ENCODE measurements around the gene UBL4A. TPM values are rescaled to one million over a fixed set of nuclear protein-coding genes. Genes with fewer than 3 reads are reported as not detected.

Gene UBL4A
- total RNA-seq, 1 experiment from 2014 or later, result 30.4 TPM

- TF ChIP-seq CTCF (conservative IDR thresholded peaks at IDR 0.05; ENCODE audit: low read depth, low read length) (no peak), EZH2 (IDR thresholded peaks at IDR 0.05; ENCODE audit: borderline replicate concordance, low read depth, low read length, poor library complexity, severe bottlenecking) (no peak)
- ChIA-PET POLR2A (ENCODE audit: low non-redundant PET) (no interaction called here), CTCF (interaction anchor here (1.3 kb wide), 1 partner anchor 11 kb away, joined by 3 read pairs; no protein-coding TSS in a partner anchor)
- H3K4me1 ChIP-seq (ENCODE audit: insufficient read depth, low read length, poor library complexity, severe bottlenecking), result no peaks in the 10 kb centered on the region
- peak; percentile 86 for DNase-seq (ENCODE audit: low spot score)
- BruUV-seq (replicated peaks), result no TSS peak
- no peaks in the 10 kb centered on the region for H3K27me3 ChIP-seq (replicated peaks; ENCODE audit: insufficient read depth, low read depth, low read length, poor library complexity)
- H3K9me3 ChIP-seq (ENCODE audit: low read depth, low read length, poor library complexity, severe bottlenecking), result no peaks in the 10 kb centered on the region
- no peaks in the 10 kb centered on the region for H3K36me3 ChIP-seq (ENCODE audit: insufficient read depth, low read length, poor library complexity, severe bottlenecking)
- intact Hi-C loops (cut with micrococcal nuclease; ENCODE audit: unreplicated experiment), result no loop called here
- peak within 1 kb of the TSS; percentile 71 for H3K4me3 ChIP-seq (ENCODE audit: low read depth, low read length, poor library complexity, severe bottlenecking)
- peak within 1 kb of the TSS; percentile 84 for H3K27ac ChIP-seq (ENCODE audit: low read depth, low read length, poor library complexity, severe bottlenecking)
These were observed 29.7 kb upstream of the UBL4A start, which contains the start of gene FAM3A for GRCh38 chrX:154515966-154516655. Gene FAM3A (minus strand): TSS chrX:154516232. CDS start chrX:154515772, 460 bp downstream.

DNA sequence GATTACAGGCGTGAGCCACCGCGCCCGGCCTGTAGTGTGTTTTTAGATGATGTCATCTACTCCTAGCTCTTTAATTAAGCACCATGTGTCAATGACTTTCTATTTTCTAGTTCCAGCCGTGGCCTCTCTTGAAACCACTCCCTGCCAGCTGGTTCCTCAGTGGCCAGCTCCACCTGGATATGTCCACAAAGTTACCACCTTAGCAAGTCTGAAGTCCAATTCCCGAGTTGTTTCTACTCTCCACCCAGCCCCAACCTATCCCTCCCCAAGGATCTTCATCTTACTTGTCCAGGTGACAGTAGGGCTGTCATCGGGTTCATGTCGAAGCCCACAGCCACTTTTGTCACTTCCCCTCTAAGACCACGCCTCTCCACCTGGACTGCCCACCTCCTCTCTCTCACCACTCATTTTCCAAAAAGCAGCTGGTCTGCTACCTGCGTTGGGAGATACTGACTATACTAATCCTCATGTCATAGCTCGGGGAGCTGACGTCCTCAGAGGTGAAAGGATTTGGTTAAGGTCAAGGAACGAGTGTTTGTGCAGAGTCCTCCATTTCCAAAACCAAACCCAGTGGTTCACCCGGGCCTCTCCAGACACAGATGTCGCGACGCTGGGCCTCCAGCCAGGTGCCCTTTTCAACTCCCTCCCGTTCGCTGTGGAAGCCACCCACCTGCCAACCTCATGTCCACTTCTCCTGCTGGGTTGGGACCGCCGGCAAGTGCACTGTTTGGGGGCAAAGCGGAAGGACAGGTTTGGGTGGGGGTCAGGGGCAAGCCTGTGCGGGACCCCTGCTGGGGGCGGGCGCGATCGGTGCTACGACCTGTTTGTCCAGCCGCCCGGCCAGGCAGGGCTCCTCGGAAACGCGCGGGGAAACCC lies 28.9 kb upstream of the UBL4A start:
- no peak for TF ChIP-seq EZH2 (IDR thresholded peaks at IDR 0.05; ENCODE audit: borderline replicate concordance, low read depth, low read length, poor library complexity, severe bottlenecking)
- TF ChIP-seq CTCF (conservative IDR thresholded peaks at IDR 0.05; ENCODE audit: low read depth, low read length), result no peak
- H3K4me3 ChIP-seq (ENCODE audit: low read depth, low read length, poor library complexity, severe bottlenecking), result peak overlapping the region; percentile 71
- CTCF ChIA-PET, result interaction anchor here (1.3 kb wide), 1 partner anchor 12 kb away, joined by 3 read pairs; no protein-coding TSS in a partner anchor
- no peak for DNase-seq (ENCODE audit: low spot score)
- POLR2A ChIA-PET (ENCODE audit: low non-redundant PET), result no interaction called here
- no peaks in the 10 kb centered on the region for H3K27me3 ChIP-seq (replicated peaks; ENCODE audit: insufficient read depth, low read depth, low read length, poor library complexity)
- no TSS peak for BruUV-seq (replicated peaks)
- H3K4me1 ChIP-seq (ENCODE audit: insufficient read depth, low read length, poor library complexity, severe bottlenecking), result no peaks in the 10 kb centered on the region
- no peaks in the 10 kb centered on the region for H3K36me3 ChIP-seq (ENCODE audit: insufficient read depth, low read length, poor library complexity, severe bottlenecking)
- intact Hi-C loops (cut with micrococcal nuclease; ENCODE audit: unreplicated experiment), result no loop called here
- no peaks in the 10 kb centered on the region for H3K9me3 ChIP-seq (ENCODE audit: low read depth, low read length, poor library complexity, severe bottlenecking)
- peak overlapping the region; percentile 84 for H3K27ac ChIP-seq (ENCODE audit: low read depth, low read length, poor library complexity, severe bottlenecking)

- ChIA-PET CTCF (no interaction called here), POLR2A (ENCODE audit: low non-redundant PET) (no interaction called here)
- Histone ChIP-seq H3K4me3 (ENCODE audit: low read depth, low read length, poor library complexity, severe bottlenecking) (no peak overlapping the region), H3K27ac (ENCODE audit: low read depth, low read length, poor library complexity, severe bottlenecking) (no peak overlapping the region), H3K27me3 (replicated peaks; ENCODE audit: insufficient read depth, low read depth, low read length, poor library complexity) (no peaks in the 10 kb centered on the region), H3K9me3 (ENCODE audit: low read depth, low read length, poor library complexity, severe bottlenecking) (no peaks in the 10 kb centered on the region), H3K36me3 (ENCODE audit: insufficient read depth, low read length, poor library complexity, severe bottlenecking) (no peaks in the 10 kb centered on the region), H3K4me1 (ENCODE audit: insufficient read depth, low read length, poor library complexity, severe bottlenecking) (no peaks in the 10 kb centered on the region)
- BruUV-seq (replicated peaks), result no TSS peak
- no peak for DNase-seq (ENCODE audit: low spot score)
- TF ChIP-seq EZH2 (IDR thresholded peaks at IDR 0.05; ENCODE audit: borderline replicate concordance, low read depth, low read length, poor library complexity, severe bottlenecking), result no peak
- no peak for TF ChIP-seq CTCF (conservative IDR thresholded peaks at IDR 0.05; ENCODE audit: low read depth, low read length)
- intact Hi-C loops (cut with micrococcal nuclease; ENCODE audit: unreplicated experiment), result no loop called here
These were observed 27.3 kb upstream of the UBL4A start for GRCh38 chrX:154513716-154514115.

Data from A673 (cell line).